Measurements from ENCODE around the gene KCNIP3. TPM values are rescaled to one million over a fixed set of nuclear protein-coding genes. Genes with fewer than 3 reads are reported as not detected.

KCNIP3 gene
- total RNA-seq, 1 experiment from 2014 or later, result 4.5 TPM

- Histone ChIP-seq H3K27me3 (ENCODE audit: insufficient read depth, low read depth) (peaks cover 78% of the 10 kb centered on the region), H4K20me1 (ENCODE audit: insufficient read depth) (no peaks in the 10 kb centered on the region), H3K79me2 (ENCODE audit: low read depth) (no peaks in the 10 kb centered on the region), H3K4me3 (no peak overlapping the region), H3K27ac (no peak overlapping the region), H3K9me3 (ENCODE audit: insufficient read depth, low read depth) (no peaks in the 10 kb centered on the region), H3K4me2 (no peak overlapping the region), H3K4me1 (replicated peaks; ENCODE audit: insufficient read depth) (peaks cover 5% of the 10 kb centered on the region; the same call in 1 of the 2 replicates), H3K36me3 (ENCODE audit: low read depth) (no peaks in the 10 kb centered on the region), H3K9me2 (ENCODE audit: insufficient read depth) (no peaks in the 10 kb centered on the region), H2AFZ (no peak overlapping the region), H3F3A (ENCODE audit: insufficient read depth, low read depth) (no peaks in the 10 kb centered on the region)
- ChIA-PET CTCF (no interaction called here), POLR2A (ENCODE audit: unreplicated experiment) (no interaction called here)
- DNase-seq, result no peak
- no peak for TF ChIP-seq EZH2 (IDR thresholded peaks at IDR 0.05; ENCODE audit: low read depth)
- intact Hi-C loops (cut with micrococcal nuclease; ENCODE audit: unreplicated experiment), result no loop called here
- no TSS peak for BruUV-seq (replicated peaks)
Observed at GRCh38 chr2:95347681-95348608, 50.8 kb downstream of the KCNIP3 start.

- no peaks in the 10 kb centered on the region for H3K79me2 ChIP-seq (ENCODE audit: low read depth)
- no peak overlapping the region for H2AFZ ChIP-seq
- H3K4me2 ChIP-seq, result no peak overlapping the region
- H3K9me3 ChIP-seq (ENCODE audit: insufficient read depth, low read depth), result no peaks in the 10 kb centered on the region
- peaks cover 77% of the 10 kb centered on the region for H3K27me3 ChIP-seq (ENCODE audit: insufficient read depth, low read depth)
- no peak overlapping the region for H3K4me3 ChIP-seq
- no peak for DNase-seq
- no peaks in the 10 kb centered on the region for H3K36me3 ChIP-seq (ENCODE audit: low read depth)
- ChIA-PET CTCF (interaction anchor here (0.7 kb wide), 1 partner anchor 184 kb away, joined by 6 read pairs; no protein-coding TSS in a partner anchor), POLR2A (ENCODE audit: unreplicated experiment) (no interaction called here)
- intact Hi-C loops (cut with micrococcal nuclease; ENCODE audit: unreplicated experiment), result no loop called here
- peaks cover 5% of the 10 kb centered on the region; the same call in 1 of the 2 replicates for H3K4me1 ChIP-seq (replicated peaks; ENCODE audit: insufficient read depth)
- H3K9me2 ChIP-seq (ENCODE audit: insufficient read depth), result no peaks in the 10 kb centered on the region
- H3F3A ChIP-seq (ENCODE audit: insufficient read depth, low read depth), result no peaks in the 10 kb centered on the region
- TF ChIP-seq CTCF (conservative IDR thresholded peaks at IDR 0.05) (no peak), EZH2 (IDR thresholded peaks at IDR 0.05; ENCODE audit: low read depth) (no peak)
- no TSS peak for BruUV-seq (replicated peaks)
- no peak overlapping the region for H3K27ac ChIP-seq
- H4K20me1 ChIP-seq (ENCODE audit: insufficient read depth), result no peaks in the 10 kb centered on the region
Observed at GRCh38 chr2:95348609-95349567, 51.7 kb downstream of the KCNIP3 start.

- no peaks in the 10 kb centered on the region for H3K79me2 ChIP-seq (ENCODE audit: low read depth)
- H3K27ac ChIP-seq, result no peak overlapping the region
- intact Hi-C loops (cut with micrococcal nuclease; ENCODE audit: unreplicated experiment), result no loop called here
- no peaks in the 10 kb centered on the region for H3K9me3 ChIP-seq (ENCODE audit: insufficient read depth, low read depth)
- no peaks in the 10 kb centered on the region for H3F3A ChIP-seq (ENCODE audit: insufficient read depth, low read depth)
- no peak for DNase-seq
- no TSS peak for BruUV-seq (replicated peaks)
- no peaks in the 10 kb centered on the region for H3K36me3 ChIP-seq (ENCODE audit: low read depth)
- ChIA-PET POLR2A (ENCODE audit: unreplicated experiment) (no interaction called here), CTCF (interaction anchor here (0.7 kb wide), 1 partner anchor 185 kb away, joined by 6 read pairs; no protein-coding TSS in a partner anchor)
- no peak overlapping the region for H3K4me2 ChIP-seq
- no peak overlapping the region for H3K4me3 ChIP-seq
- H3K9me2 ChIP-seq (ENCODE audit: insufficient read depth), result no peaks in the 10 kb centered on the region
- no peak for TF ChIP-seq CTCF (conservative IDR thresholded peaks at IDR 0.05)
- TF ChIP-seq EZH2 (IDR thresholded peaks at IDR 0.05; ENCODE audit: low read depth), result no peak
- no peaks in the 10 kb centered on the region for H4K20me1 ChIP-seq (ENCODE audit: insufficient read depth)
- H3K27me3 ChIP-seq (ENCODE audit: insufficient read depth, low read depth), result peaks cover 77% of the 10 kb centered on the region
- H2AFZ ChIP-seq, result no peak overlapping the region
- peaks cover 5% of the 10 kb centered on the region; the same call in 1 of the 2 replicates for H3K4me1 ChIP-seq (replicated peaks; ENCODE audit: insufficient read depth)
Observed at GRCh38 chr2:95349568-95350322, 52.6 kb downstream of the KCNIP3 start.
